HCT116 (cell line): ENCODE data around the gene PDE7B. TPM values are rescaled to one million over a fixed set of nuclear protein-coding genes. Genes with fewer than 3 reads are reported as not detected.

Experiments
- ATAC-seq: fragments of 200-7000 bp; cut with Tn5 transposase; 2 replicates; pipeline ENCODE4 v1.9.1; 2020; ENCODE audit warnings: mild to moderate bottlenecking, moderate library complexity
- BruUV-seq: library from RNA; stranded (reverse); fragments of 400-500 nt; replicated peaks from 2 replicates; lab custom pipeline; 2021; lab: Mats Ljungman, UMichigan
- CTCF ChIA-PET: fragments of 300-600 bp; sonication (Branson Sonifier 250); formaldehyde crosslinking; loops from one replicate; lab custom pipeline; 2021; ENCODE audit warnings: antibody characterized with exemption; lab: Charles Lee
- POLR2A ChIA-PET: fragments of 300-600, 350-600 bp; sonication (Branson Sonifier 250); formaldehyde crosslinking; loops from one replicate; lab custom pipeline; 2021; ENCODE audit warnings: antibody characterized with exemption; lab: Charles Lee
- RAD21 ChIA-PET, 2 experiments: fragments of 300-600 bp; sonication (Branson Sonifier 250); formaldehyde crosslinking; loops; one replicate each; lab custom pipeline; 2023; ENCODE audit warnings: low total read pairs in 2 of 2; ENCODE audit not compliant: uncharacterized antibody in 2 of 2, unreplicated experiment in 2 of 2, low non-redundant PET in 1 of 2; lab: Charles Lee
- DNase-seq: peaks from one replicate; pipeline ENCODE4 v3.0.0-alpha.2; 2010; ENCODE audit warnings: low read depth, low spot score
- H2AFZ ChIP-seq: fragments of 200-600 bp; shearing (Covaris generic), sonication (generic); 2 replicates; pipeline ENCODE4 v1.6.1; 2017; ENCODE audit warnings: low read depth, mixed run types, mixed read lengths, antibody characterized with exemption, low read length; ENCODE audit not compliant: poor library complexity, severe bottlenecking
- H3K27ac ChIP-seq: 2 replicates; pipeline ENCODE4 v1.5.1; 2012; ENCODE audit warnings: low read depth, low read length
- H3K27me3 ChIP-seq: fragments of 200-600 bp; sonication (generic); 2 replicates; pipeline ENCODE4 v1.6.1; 2016; ENCODE audit warnings: mixed run types, low read length, mixed read lengths; ENCODE audit not compliant: insufficient read depth
- H3K36me3 ChIP-seq, 2 experiments: fragments of 200-500 bp in 1 of 2; fragments of 200-600 bp in 1 of 2; sonication (Bioruptor generic) in 1 of 2; sonication (generic) in 1 of 2; 2 replicates each; pipeline versions ENCODE4 v1.5.1 to v1.6.1; 2014 to 2016; ENCODE audit warnings: low read length in 2 of 2, inconsistent platforms in 1 of 2, mixed read lengths in 1 of 2, mixed run types in 1 of 2; ENCODE audit not compliant: insufficient read depth in 2 of 2, control insufficient read depth in 1 of 2
- H3K4me1 ChIP-seq, 2 experiments: fragments of 200-600 bp in 1 of 2; sonication (generic) in 1 of 2; 2 replicates each; pipeline versions ENCODE4 v1.5.1 to v1.6.1; 2012 to 2017; ENCODE audit warnings: low read length in 2 of 2, inconsistent platforms in 1 of 2, mild to moderate bottlenecking in 1 of 2, mixed read lengths in 1 of 2, mixed run types in 1 of 2, moderate library complexity in 1 of 2; ENCODE audit not compliant: insufficient read depth in 2 of 2, control insufficient read depth in 1 of 2
- H3K4me2 ChIP-seq: fragments of 200-600 bp; sonication (generic); 2 replicates; pipeline ENCODE4 v1.6.1; 2017; ENCODE audit warnings: mixed run types, low read length, mixed read lengths
- H3K4me3 ChIP-seq, 2 experiments: fragments of 200-600 bp in 1 of 2; sonication (generic) in 1 of 2; replicated peaks in 1 of 2; 2 replicates each; pipeline ENCODE4 v1.5.1; 2011 to 2016; ENCODE audit warnings: low read length in 2 of 2, control low read depth in 1 of 2, low read depth in 1 of 2, mild to moderate bottlenecking in 1 of 2, mixed read lengths in 1 of 2, mixed run types in 1 of 2
- H3K79me2 ChIP-seq: fragments of 200-600 bp; sonication (generic); 2 replicates; pipeline ENCODE4 v1.6.1; 2017; ENCODE audit warnings: mild to moderate bottlenecking, mixed run types, low read length, moderate library complexity, mixed read lengths; ENCODE audit not compliant: insufficient read depth
- H3K9ac ChIP-seq: fragments of 200-600 bp; sonication (generic); 2 replicates; pipeline ENCODE4 v1.6.1; 2016; ENCODE audit warnings: low read length, mixed read lengths
- H3K9me2 ChIP-seq: fragments of 200-600 bp; sonication (generic), shearing (Covaris generic); 2 replicates; pipeline ENCODE4 v1.6.1; 2017; ENCODE audit warnings: mixed run types, mild to moderate bottlenecking, moderate library complexity; ENCODE audit not compliant: insufficient read depth
- H3K9me3 ChIP-seq, 2 experiments: fragments of 200-500 bp in 1 of 2; fragments of 200-600 bp in 1 of 2; sonication (Bioruptor generic) in 1 of 2; sonication (generic) in 1 of 2; 2 replicates each; pipeline ENCODE4 v1.6.1; 2014 to 2017; ENCODE audit warnings: low read length in 2 of 2, mixed read lengths in 2 of 2, inconsistent platforms in 1 of 2, low read depth in 1 of 2, mild to moderate bottlenecking in 1 of 2, mixed run types in 1 of 2, moderate library complexity in 1 of 2; ENCODE audit not compliant: control insufficient read depth in 1 of 2, insufficient read depth in 1 of 2
- H4K20me1 ChIP-seq: fragments of 200-600 bp; sonication (generic), shearing (Covaris generic); 2 replicates; pipeline ENCODE4 v1.6.1; 2017; ENCODE audit warnings: mixed run types, mild to moderate bottlenecking, moderate library complexity; ENCODE audit not compliant: insufficient read depth
- CEBPB ChIP-seq: IDR thresholded peaks from 2 replicates; pipeline ENCODE4 v1.6.1; 2012; ENCODE audit warnings: low read depth
- SP1 ChIP-seq: IDR thresholded peaks from 2 replicates; pipeline ENCODE4 v1.6.1; 2012; ENCODE audit warnings: low read depth
- SRF ChIP-seq: IDR thresholded peaks from 2 replicates; pipeline ENCODE4 v1.6.1; 2012; ENCODE audit warnings: low read depth
- intact Hi-C: fragments of 100-400 bp; cut with micrococcal nuclease; formaldehyde crosslinking; loops from 2 replicates; pipeline ENCODE4 v1.10.0; 2022
- total RNA-seq: library from RNA; stranded (reverse); gene quantifications from one replicate; pipeline ENCODE4 v1.2.1, GENCODE V29; 2021; ENCODE audit not compliant: unreplicated experiment
- TF ChIP-seq, protein P1 (sequence below): IDR thresholded peaks from 2 replicates; pipeline ENCODE4 v1.6.1; 2012

PDE7B gene
- total RNA-seq, 1 experiment from 2014 or later, result 0.61 TPM

DNA sequence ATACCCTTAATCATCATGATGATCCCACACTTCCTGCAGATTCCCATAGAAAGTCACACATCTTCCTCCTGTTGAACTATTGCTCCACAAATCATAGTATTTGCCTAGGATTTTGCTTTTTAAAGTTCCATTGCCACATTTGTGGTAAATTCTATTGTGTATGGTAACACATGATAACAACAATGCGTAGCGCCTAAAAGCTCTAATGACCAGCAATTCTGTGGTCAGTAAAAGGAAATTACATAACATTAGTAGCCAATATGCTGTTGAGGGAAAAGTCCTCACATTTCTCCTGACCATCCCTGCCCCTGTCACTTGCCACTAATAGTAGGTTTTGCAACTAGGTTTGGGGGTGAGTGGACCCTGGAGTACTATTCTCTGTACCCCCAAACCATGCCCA is 31.8 kb upstream of the PDE7B start:
- no peaks in the 10 kb centered on the region for H3K79me2 ChIP-seq
- DNase-seq, result no peak
- CTCF ChIA-PET, result no interaction called here
- no peak overlapping the region for H2AFZ ChIP-seq
- H3K4me3 ChIP-seq, result no peak overlapping the region
- no peaks in the 10 kb centered on the region for H3K9me2 ChIP-seq
- TF ChIP-seq SP1, result no peak
- TF ChIP-seq, protein P1, sequence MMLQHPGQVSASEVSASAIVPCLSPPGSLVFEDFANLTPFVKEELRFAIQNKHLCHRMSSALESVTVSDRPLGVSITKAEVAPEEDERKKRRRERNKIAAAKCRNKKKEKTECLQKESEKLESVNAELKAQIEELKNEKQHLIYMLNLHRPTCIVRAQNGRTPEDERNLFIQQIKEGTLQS, result no peak
- TF ChIP-seq CEBPB, result no peak
- no peak for TF ChIP-seq SRF
- TF ChIP-seq, all 23 proteins: peak for 0
- no peak for ATAC-seq
- intact Hi-C loops, result no loop called here
- no peaks in the 10 kb centered on the region for H4K20me1 ChIP-seq
- no peak overlapping the region for H3K9ac ChIP-seq
- RAD21 ChIA-PET, result no interaction called here
- H3K4me2 ChIP-seq, result no peak overlapping the region
- no peaks in the 10 kb centered on the region for H3K36me3 ChIP-seq
- no peaks in the 10 kb centered on the region for H3K9me3 ChIP-seq
- H3K4me1 ChIP-seq, result no peaks in the 10 kb centered on the region
- no peak overlapping the region for H3K27ac ChIP-seq
- no peaks in the 10 kb centered on the region for H3K27me3 ChIP-seq
- POLR2A ChIA-PET, result no interaction called here
- no TSS peak for BruUV-seq

DNA sequence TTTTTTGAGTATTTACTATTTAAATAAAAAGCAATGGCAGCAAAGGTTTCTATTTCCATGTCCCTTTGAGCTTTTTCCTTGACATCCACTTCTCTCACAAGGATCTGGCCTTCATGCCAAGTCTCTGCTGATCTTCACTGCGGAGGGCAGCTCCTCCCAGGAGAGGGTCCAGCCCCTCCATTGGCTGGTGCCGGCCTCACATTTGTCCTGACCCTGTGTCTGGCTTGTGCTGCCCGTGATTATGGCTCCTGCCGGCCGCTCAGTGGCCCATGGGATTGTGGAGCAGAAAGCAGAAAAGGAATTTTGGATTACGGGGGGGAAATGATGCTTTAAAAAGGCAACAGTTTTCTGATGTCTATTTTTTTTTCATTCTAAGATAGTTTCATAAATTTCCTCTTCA is 31.2 kb upstream of the PDE7B start:
- H4K20me1 ChIP-seq, result no peaks in the 10 kb centered on the region

More for the DNA sequence above, 31.2 kb upstream of the PDE7B start:
- Histone ChIP-seq H3K27me3 (no peaks in the 10 kb centered on the region), H3K4me2 (no peak overlapping the region), H3K4me1 (no peaks in the 10 kb centered on the region), H3K36me3 (no peaks in the 10 kb centered on the region), H3K79me2 (no peaks in the 10 kb centered on the region), H3K9me2 (no peaks in the 10 kb centered on the region), H2AFZ (no peak overlapping the region), H3K9me3 (no peaks in the 10 kb centered on the region), H3K9ac (no peak overlapping the region), H3K27ac (no peak overlapping the region), H3K4me3 (no peak overlapping the region)
- no TSS peak for BruUV-seq
- intact Hi-C loops, result no loop called here
- TF ChIP-seq SP1, result no peak
- no peak for DNase-seq
- ATAC-seq, result no peak
- RAD21 ChIA-PET, result no interaction called here
- POLR2A ChIA-PET, result no interaction called here
- CTCF ChIA-PET, result no interaction called here
